Dermis blood vessel endothelial cell (primary cell): ENCODE data around the gene CDC42EP5. TPM values are rescaled to one million over a fixed set of nuclear protein-coding genes. Genes with fewer than 3 reads are reported as not detected.
A peak's percentile ranks its signal among the peaks of the same experiment; 100 is the strongest.
"Not testable (repeated sequence)": the region's sequence is repeated elsewhere in the genome, so short reads cannot be mapped to it uniquely, and the experiment has no call there.

ENCODE experiments used
- DNase-seq: peaks from one replicate; pipeline ENCODE4 v3.0.0; 2010
- total RNA-seq: library from RNA; depleted of rRNA; stranded (reverse); fragments of >200 nt; gene quantifications from 2 replicates; pipeline ENCODE4 v1.2.3, GENCODE V29; 2014

Gene CDC42EP5
- total RNA-seq, 1 donor from 2014 or later, result 136 TPM

DNA sequence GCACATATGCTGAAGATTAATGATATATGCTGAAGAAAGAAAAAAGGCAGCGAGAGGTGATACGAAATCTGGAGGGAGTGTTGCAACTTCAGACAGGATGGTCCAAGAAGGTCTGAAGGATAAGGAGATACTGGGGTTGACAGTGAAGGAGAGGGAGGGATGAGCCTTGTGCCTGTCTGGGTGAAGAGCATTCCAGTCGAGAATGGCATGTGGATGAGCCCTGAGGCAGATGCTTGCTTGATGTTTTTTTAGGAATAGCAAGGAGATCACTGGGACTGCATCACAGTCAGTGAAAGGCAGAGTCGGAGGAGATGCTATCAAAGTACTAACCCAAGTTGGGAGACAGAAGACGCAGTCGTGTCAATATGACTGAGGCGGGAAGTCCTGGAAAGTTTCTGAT lies 16.2 kb upstream of the CDC42EP5 start:
- DNase-seq, result no peak

GRCh38 chr19:54485851-54486250 lies 12.8 kb upstream of the CDC42EP5 start:
- DNase-seq, result no peak

DNA sequence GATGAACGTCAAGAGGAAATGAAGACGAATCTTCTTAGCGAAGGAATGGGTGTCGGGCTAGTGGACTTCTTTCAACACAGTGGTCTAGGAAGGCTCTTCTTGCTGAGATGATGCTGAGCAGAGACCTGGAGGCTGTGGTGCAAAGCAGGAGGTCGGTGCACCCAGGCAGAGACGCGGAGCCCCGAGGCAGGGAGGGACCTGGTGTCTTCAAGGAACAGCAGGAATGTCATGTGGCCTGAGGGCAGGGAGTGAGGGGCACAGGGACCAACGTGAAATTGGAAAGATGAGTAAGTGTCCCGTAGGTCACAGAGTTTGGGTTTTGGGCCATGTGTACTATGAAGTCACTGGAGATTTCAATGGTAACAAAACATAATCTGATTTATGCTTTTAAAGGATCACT lies 11.4 kb upstream of the CDC42EP5 start:
- no peak for DNase-seq

DNA sequence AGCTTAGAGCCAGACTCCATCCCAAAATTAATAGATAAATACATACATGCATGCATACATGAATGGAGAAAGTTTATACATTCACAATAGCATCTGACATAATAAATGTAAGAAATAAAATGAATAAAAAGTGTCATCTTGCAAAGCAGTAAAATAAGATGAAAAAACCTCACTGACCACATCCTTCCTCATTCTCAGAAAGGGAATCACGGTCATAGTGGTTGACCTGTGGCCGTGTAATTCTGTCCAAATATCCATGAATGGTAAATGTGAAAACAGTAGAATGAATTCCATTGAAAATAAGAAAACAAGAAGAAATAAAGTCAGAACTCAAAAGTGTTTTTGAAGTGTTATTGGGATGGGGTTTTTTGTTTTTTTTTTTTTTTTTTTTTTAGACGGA lies 9.8 kb upstream of the CDC42EP5 start:
- DNase-seq, result no peak

DNA sequence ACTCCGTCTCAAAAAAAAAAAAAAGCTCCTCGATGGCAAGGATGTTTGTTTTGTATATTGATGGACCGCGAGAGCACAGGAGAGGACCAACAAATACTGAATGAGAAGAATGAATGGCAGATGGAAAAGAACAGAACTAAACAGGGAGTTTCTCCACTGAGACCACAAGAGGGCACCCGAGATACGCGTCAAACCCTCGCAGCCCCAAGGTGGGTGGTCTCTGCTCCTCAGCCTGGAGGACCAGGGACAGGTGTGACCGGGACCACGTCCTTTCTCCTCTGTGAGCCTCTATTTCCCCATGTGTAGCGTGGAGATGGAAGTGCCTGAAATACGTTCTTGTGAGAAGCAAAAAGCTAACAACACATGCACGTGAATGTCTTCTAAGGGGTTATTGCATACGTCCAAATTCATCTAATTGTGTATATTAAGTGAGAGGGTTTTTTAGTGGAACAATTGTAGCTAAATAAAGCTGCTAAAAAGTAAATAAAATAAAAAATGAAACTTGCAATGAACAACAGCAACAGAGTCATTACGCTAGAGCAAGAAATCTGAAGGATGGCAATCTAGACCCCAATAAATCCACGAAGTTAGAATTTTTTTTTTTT lies 8.3 kb upstream of the CDC42EP5 start:
- DNase-seq, result peak; percentile 77

- no peak for DNase-seq
These were observed 7.0 kb upstream of the CDC42EP5 start for GRCh38 chr19:54480051-54480450.

GRCh38 chr19:54478677-54479266 lies 5.7 kb upstream of the CDC42EP5 start:
- DNase-seq, result peak; percentile 78

- DNase-seq, result no peak
These were observed 4.6 kb upstream of the CDC42EP5 start for GRCh38 chr19:54477650-54478049.

- DNase-seq, result no peak
These were observed 2.6 kb upstream of the CDC42EP5 start for GRCh38 chr19:54475706-54476105.

DNA sequence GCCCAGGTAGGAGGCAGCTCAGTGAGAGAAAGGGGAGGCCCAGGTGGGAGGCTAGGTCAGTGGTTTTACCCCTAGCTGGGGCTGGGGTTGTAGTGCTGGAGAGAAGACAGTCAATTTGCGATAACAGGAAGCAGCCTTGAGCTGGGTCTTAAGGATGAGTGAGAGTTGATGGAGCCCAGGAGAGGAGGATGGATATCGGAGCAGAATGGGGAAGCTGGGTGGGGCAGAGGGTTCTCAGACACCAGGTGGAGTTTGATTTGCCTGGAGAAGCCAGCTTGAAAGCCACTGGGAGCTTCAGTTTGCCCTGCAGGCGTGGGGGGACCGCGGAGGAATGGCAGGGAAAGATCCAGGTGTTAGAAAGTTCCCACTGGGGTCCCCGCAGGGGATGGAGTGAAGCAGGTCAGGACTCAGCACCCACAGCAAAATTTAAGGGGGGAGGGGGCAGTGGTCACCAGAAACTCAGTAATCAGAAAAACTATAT lies 836 bp upstream of the CDC42EP5 start:
- no peak for DNase-seq

- DNase-seq, result peak; percentile 76
These were observed 1.9 kb downstream of the CDC42EP5 start for GRCh38 chr19:54470991-54471782.

- no peak for DNase-seq
These were observed 2.7 kb downstream of the CDC42EP5 start for GRCh38 chr19:54470276-54470887.

GRCh38 chr19:54469496-54469934 lies 3.6 kb downstream of the CDC42EP5 start:
- peak; percentile 94 for DNase-seq

GRCh38 chr19:54466110-54466480 lies 7.0 kb downstream of the CDC42EP5 start:
- DNase-seq, result not testable (repeated sequence)

- DNase-seq, result no peak
These were observed 7.5 kb downstream of the CDC42EP5 start for GRCh38 chr19:54465426-54466109.

DNA sequence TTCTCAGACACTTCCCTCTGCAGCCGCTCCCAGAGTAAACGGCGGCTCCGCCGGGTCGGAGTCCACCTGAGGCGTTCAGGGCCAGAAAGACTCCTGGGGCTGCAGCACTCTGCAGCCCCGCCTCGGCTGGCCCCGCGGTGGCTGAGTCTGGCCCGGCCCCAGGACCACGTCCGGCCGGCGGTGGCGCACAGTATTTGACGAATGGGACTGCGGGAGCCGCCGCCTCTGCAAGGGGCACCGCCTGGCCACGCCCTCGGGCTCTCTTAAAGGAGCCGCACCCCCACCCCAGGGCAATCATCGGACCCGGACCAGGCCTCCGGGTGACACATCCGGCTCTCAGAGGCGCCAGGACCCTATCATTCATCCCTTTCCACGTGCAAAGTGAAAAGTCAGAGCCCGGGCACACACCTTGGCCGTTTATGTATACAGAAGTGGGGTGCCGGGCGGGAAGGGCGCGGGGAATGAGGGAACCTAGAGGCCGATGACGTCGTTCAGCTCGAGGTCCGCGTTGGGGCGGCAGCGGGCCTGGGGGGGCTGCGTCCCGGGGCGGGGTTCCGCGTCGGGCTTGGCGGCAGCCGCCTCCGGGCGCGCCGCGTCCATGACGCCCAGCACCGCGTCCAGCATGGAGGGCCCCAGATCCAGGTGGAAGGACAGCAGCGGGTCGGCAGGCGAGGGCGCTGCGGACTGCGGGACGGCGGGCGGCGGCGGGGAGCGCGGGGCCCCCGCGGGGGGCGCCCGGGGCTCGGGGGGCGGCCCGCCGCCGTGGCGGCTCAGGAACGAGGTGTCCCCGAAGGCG lies 8.3 kb downstream of the CDC42EP5 start:
- peak; percentile 80 for DNase-seq

- DNase-seq, result peak; percentile 70
These were observed 9.0 kb downstream of the CDC42EP5 start for GRCh38 chr19:54464044-54464629.

- peak; percentile 100 for DNase-seq
These were observed 9.5 kb downstream of the CDC42EP5 start, which contains the start of gene LENG9 for GRCh38 chr19:54463531-54464043. Gene LENG9, minus strand, starts transcription at chr19:54463778. Its CDS starts 252 bp downstream, at chr19:54463526.

DNA sequence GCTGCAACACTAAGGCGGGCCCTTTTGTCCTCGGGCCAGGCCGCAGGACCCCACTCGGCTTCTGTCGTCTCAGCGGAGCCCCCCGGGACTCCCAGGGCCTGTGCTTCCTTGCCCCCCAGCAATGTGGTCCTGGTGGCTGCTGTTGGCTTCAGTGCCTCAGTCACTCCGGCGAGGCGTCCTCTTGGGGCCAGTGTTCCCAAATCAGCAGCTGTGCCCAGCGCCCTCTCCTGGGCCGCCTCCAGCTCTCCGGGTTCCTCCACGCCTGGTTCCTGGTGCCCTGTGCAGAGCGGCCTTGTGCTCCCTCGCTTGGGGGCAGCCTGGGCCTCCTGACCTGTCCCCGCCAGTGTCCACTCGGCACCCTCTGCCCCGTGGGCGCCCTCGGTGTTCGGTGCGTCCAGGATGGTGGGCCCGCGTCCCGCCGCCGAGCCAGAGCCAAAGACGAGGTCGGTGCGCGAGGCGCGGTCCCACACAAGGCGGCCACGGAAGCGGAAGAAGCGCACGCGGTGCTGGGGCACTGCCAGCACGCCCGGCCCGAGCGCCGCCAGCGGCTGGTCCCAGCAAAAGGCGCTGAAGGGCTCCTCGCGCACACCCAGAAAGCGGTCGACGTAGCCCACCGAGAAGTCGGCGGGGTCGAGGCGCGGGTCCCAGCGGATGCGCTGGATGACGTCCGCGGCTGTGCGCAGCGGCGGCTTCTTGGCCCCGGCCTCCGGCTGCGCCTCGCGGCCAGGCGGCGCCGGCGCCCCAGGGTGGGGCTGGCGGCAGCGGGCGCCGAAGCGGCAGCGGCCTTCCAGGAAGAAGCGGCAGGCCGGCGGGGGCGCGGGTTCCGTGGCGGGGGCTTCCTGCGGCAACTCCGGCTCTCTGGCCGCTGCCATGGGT lies 10.2 kb downstream of the CDC42EP5 start:
- DNase-seq, result peak; percentile 77
